ENCODE data around the gene GGT6.

Gene GGT6

DNA sequence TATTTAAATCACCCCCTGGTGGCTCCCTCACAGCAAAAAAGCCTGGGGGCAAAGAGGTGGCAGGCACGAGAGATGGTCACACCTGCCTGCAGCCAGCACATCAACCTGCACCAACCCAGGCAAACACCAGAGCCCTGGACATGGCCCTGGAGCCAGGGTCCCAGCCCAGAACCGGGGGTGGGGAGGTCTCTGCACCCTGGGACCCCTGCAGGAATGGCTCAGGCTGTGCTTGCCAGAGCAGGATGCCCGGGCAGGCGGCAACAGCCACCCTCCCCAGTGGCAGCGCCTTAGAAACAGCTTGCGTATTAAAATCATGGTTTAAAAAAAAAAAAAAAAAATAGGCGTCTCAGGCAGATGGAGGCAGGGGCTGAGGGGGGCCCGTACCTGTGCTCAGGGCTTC, 21.4 kb downstream of the GGT6 start:
- DNase-seq (ENCODE audit: low read depth): no peak

DNA sequence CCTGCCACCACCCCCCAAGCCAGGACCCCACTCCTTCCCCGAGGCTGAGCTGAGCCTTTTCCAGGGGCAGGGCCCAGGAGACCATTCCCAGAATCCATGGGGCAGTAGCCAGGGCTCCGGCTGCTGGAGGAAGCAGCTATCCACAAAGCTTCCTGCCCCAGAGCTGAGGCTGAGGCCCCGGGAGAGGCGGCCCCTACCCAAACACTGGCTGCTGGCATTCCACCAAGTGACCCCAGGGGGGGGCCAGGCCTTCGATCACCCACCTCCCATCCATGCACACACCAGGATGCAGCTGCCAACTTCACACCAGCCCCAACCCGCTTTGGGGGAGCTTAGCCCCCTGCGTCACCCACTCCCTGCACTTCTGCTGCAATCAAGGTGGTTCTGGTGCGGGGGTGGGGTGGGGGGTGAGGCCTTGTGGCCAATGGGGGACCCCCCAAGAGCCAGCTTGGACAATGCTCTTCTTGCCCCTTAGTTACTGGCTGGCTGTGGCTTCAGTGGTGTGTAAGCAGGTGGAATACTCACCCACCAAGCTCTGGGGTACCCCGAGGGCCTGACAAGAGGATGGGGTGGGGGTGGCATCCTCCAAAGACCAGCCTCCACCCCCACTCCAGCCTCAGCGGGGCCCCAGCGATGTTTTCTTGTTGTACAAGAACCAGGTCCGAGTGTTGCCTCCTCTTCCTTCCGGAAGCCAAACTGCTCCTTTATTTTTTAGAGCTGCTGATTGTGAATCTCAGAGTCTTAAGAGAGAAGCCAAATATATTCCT, 22.0 kb downstream of the GGT6 start:
- no peak for DNase-seq (ENCODE audit: low read depth)

DNA sequence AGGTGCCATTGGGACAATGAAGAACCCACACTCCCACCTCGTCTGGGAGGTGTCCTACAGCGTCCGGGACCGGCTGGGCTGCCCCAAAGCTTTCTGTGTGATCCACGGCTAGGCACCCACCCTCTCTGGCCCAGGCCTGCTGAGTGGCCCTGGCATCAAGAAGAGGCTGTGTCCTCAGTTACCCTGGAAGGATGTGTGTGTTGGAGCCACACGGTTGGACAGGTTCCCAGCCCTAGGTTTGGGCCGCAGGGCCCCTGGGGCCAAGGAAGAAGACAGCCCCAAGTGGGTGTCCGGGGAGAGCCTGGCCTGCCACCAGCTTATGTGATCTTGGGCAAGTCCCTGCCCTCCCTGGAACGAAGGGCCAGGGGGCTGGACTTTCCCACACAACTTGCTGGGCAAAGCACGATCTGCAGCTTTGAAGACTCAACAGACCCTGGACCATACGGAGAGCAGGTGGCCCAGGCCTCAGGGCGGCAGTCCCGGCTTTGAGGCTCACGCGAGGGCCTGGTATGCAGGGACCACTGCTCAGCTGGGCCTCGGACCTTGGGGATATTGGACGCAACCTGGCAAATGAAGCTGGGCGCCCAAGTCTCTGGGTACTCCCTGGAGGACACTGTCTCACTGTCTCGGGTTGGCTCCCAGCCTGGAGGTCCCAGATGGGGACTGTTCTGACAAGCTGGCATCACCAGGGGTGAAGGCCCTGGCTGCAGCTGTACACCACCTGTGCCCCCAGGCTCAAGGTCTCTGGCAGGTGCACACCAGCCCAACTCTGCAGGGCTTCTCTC, 22.7 kb downstream of the GGT6 start:
- DNase-seq (ENCODE audit: low read depth): no peak

DNA sequence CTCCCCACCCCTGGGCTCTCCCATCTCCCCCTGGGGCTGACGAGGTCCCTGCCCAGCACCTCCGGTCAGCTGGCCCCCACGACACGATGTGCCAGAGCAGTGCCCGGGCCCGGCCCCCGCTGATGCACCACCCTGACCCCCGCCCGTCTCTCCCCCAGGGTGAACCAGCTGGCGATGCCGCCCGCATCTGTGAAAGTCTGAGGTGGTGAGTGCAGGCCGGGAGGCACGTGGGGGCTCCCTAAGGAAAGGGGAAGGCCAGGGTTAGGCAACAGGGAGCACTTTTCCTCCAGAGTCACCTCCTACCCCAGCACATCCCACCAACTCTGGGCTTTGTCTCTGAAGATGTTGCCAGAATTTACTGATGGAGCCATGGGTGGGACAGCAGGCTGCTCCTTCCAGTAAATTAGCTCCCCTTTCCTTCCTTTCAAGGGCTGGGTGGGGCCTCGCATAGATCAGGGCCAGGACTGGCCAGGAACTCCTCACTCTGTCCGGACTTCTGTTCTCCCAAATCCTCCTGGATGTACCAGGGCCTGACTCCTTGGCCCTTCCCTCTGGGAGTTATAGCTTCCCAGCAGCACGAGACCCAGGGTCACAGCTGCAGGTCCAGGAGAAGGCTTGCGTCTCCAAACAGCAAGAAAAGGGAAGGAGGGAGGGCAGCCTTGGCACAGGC, 23.5 kb downstream of the GGT6 start:
- DNase-seq (ENCODE audit: low read depth): no peak

DNA sequence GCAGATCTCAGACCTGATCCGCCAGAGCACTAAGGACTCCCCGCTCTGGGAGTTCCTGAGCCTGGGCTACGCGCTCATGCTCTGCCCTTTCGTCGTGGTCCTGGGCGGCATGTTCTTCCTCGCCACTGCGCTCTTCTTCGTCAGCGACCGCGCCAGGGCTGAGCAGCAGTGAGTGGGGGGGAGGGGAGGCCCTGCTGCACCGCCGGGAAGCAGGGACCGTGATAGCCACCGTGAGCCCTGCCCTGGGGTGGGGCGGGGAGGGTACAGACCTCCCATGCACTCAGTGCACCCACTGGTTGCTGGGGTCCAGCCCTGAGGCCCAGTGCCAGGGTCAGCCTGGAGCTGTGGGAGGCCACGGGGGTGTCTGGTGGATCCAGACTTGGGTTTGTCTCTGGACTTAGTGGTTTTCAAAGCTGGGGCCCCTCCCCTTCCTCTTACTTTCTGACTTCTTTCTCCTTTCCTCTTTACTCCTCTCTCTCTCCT, 24.1 kb downstream of the GGT6 start:
- DNase-seq (ENCODE audit: low read depth): no peak

DNA sequence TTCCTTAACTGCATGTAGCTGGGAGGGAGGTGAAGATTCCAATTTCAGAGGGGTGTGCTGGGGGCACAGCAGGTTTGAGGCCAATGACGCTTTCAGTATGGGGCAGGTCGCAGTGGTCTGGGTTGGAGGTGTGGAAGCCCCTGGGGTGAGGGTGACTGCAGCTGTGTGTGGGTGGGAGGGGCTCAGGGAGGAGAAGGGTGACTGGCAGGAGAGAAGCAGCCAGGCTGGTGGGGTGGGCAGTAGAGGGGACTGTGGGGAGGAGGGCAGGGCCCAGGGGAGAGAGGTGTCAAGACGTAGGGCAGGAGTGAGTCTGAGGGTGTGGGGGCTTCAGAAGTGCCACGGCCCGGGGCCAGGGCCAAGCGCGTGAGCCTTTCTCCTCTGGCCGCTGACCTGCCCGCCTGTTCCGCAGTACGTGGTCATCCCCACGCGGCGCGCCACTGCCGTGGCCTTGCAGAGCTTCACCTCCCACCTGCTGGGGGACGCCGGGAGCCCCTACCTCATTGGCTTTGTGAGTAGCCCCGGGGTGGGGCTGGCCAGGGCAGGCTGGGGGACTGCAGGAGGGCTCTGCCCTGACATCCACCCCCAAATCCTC, 24.6 kb downstream of the GGT6 start:
- DNase-seq (ENCODE audit: low read depth): no peak

DNA sequence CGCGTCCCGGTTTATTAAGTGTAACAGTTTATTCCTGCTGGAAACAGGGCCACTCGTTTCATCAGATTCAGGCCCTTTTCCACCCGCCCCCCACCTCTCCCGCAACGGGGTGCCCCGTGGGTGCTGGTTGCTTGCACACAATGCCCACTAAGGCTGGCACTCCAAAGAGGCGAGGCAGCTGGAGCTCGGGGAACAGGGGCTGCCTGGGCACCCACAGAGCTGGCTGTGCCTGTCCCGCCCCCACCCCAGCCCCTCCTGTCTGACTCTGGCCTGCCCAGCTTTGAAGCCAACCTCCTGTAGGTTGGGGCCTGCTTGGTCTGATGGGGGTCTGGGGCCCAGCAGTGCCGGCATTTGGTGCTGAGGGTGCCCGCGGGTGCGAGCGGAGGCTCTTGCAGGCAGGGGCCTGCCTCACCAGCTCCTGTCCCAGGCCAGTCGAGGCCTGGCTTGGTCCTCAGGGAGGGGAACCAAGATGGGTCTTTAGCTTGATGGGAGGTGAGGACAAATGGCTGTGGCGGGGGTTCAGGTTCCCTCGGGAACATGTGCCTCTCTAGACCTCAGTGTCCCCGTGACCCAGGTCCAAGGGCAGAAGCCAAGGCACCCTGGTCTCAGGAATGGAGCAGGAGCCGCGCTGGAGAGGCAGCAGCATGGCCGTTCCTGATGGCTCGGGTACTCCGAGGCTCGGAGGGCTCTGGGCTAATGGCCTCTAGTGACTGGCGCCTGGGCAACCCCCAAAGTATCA, 25.3 kb downstream of the GGT6 start:
- no peak for DNase-seq (ENCODE audit: low read depth)

DNA sequence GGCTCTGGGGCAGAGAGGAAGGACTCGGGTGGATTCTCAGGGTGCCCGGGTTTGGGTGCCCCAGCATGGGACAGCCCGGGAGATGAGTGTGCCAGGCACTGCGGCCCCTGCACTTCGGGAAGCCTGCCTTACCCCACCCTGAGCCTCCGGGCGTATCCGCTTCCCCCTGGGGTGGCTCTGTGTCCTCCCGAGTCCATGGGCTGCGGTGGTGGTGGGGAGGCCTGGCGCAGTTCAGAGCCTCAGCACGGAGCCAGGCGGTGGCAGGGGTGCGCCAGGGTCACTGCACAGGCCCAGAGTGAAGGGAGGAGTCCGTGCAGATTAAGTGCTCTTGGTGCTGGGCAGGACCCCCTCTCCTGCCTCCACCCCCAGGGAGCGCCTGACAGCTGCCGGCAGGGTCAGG, 25.9 kb downstream of the GGT6 start:
- DNase-seq (ENCODE audit: low read depth): no peak

DNA sequence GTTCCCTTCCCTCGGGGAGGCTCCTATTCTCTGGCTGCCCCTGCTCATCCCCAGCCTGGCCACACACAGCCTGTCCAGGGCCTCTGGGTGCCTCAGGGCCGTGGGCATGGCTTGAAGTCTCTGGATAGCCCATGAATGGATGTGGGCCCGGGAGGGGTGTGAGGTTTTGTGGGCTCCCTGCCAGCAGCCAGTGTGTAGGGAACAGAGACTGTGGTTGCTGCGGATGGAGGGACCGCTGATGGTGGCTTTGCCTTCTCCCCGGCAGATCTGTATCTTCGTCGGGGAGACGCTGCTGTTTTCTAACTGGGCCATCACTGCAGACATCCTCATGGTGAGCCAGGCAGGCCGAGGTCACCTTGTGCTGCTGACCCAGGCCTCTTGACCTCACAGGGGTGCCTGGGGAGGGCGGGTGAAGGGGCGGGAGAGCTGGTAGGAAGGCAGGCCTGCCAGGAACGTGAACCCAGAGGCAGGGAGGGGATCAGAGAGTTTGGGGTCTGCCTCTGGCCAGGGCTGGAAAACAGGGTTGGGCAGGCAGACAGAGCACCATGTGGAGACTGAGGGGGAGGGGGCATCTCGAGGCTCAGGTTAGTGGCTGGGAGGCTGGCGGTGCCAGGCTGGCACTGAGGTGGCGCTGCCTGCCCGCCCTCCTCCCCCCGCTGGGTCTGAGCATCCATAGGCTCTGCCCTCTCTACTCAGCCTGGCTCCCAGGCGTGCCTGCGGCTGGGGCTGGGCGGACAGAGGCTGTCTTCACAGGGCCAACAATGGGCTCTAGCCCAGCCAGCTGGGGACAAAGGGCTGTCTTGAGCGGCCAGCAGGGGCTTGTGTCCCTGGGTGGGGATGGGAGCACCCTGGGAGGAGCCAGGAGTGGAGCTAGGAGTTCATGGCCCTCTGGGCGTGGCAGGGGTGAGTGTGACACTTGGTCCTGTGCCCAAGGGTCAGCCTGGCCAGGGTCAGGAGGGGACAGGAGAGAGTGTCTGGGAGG, 26.6 kb downstream of the GGT6 start:
- no peak for DNase-seq (ENCODE audit: low read depth)

DNA sequence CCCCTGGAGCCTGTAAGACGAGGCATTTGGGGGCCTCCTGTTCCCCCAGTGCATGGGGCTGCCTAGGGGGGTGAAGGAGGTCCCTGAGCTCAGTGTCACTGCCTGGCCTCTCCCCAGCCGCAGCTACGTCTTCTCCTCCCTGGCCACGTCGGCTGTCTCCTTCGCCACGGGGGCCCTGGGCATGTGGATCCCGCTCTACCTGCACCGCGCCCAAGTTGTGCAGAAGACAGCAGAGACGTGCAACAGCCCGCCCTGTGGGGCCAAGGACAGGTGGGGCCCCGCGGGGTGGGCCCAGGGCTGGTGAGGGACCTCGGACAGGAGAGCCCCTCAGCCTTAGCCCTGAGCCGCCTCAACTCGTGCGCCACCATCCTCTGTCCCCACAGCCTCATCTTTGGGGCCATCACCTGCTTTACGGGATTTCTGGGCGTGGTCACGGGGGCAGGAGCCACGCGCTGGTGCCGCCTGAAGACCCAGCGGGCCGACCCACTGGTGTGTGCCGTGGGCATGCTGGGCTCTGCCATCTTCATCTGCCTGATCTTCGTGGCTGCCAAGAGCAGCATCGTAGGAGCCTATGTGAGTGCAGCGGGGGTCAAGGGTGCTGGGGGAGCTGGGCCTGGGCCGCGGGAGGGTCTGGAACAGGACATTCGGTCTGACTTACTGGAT, 27.4 kb downstream of the GGT6 start:
- DNase-seq (ENCODE audit: low read depth): no peak

DNA sequence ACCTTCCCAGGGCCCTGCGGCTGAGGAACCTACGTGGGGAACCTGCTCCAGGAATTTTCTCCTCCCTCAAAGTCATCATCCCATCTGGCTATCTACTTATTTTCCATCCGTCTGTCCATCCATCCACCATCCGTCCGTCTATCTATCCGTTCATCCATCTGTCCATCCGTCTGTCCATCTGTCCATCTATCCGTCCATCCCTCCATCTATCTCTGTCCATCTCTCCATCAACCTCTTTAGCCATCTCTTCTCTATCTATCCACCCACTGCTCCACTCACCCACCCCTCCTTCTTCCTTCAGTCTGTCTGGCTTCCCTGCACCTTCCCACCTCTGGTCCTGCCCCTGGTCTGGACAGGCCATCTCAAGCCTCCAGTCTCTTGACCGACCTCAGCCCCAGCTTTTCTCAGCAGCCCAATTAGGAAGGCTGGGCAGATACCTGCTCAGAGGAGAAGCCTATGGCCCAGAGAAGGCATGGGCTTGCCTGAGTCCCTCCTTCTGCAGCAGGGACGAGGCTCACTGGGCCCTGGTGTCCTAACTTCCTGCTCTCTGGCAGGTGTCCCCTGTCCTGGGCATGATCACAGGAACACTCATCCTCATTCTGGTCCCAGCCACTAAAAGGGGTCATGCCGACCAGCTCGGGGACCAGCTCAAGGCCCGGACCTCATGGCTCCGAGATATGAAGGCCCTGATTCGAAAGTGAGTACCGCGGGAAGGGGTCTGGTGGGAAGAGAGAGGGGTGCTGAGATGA, 28.2 kb downstream of the GGT6 start:
- DNase-seq (ENCODE audit: low read depth): no peak

DNA sequence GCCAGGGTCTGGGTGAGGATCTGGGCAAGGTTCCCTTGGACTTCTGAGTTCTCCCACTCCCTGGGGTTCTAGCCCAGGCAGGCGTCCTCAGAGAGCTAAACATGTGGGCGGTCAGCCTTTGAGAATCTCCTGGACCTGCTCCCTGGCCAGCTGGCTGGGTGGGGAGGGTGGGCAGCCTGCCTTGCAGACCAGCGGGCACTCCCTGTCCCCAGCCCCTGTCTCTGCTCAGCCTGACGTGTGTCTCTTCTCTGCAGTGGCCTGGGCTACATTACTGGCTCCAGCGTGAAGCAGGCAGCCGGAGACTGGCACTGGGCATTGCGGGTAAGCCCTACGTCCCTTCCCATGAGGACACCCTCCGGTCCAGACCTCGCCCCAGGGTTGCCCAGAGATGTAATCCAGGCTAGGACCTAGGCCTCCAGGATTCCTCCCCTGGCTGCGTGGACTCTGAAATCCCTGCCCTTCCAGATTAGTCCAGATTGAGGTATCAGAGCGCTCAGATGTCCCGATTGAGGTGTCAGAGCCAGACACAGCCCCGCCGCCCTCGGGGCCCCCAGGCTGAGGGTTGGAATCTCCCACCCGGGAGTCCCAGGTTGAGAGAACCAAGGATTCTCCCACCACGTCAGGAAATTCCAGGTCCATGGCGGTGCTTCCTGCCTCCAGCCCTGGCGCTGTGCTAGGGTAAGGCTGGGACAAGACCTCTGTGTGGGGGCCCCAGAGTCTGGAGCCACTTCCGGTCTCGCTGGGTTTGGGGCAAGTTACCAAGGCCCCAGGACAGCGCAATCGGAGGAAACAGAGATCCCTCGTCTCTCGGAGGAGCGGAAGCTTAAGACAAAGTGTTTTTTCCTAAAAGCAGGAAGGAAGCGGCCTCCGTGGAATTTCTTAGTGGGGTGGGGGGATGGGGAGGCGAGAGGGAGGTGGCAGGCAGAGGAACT, 29.3 kb downstream of the GGT6 start:
- DNase-seq (ENCODE audit: low read depth): no peak

DNA sequence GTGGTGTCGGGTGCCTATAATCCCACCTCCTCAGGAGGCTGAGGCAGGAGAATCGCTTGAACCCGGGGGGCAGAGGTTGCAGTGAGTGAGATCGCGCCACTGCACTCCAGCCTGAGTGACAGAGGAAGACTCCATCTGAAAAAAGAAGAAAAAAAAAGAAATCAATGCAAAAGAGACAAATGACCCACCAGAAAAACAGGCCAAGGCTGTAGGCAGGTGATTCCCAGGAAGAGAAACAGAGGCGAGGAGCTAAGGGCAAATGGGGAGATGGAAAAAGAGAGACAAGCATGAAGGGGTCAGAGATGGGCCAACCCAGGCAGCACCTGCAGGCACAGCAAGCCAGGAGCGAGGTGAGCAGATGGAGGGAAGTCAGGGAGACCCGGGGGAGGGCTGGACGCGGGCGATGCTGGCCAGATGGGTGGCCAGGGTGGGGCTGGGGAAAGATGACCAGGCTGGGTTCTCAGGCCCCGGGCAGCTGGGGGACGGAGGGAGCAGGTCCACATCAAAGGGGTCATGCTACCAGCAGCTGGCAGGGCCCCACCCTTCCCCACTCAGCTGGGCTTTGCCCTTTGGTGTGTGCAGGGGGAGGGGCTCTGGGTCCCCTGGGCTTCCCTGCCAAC, 30.7 kb downstream of the GGT6 start:
- DNase-seq (ENCODE audit: low read depth): no peak

DNA sequence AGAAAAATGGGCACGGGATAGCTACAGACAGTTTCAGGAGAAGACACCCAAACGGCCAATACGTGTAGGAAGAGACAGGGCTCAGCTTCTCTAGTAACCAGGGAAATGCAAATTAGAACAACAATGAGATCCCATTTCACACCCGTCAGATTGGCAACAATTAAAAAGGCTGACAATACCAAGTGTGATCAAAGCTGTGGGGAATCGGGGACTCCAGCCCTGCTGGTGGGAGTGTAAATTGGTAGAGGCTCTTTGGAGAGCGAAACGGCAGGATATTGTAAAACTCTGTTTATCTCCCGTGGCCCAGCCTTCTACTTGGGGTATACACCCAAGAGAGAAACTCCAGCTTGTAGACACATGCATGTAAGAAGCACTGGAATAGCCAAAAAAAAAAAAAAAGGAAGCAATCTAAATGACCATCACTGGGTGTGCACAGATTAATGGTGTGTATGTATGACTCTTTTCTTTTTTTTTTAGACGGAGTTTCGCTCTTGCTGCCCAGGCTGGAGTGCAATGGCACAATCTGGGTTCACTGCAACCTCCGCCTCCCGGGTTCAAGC, 32.7 kb downstream of the GGT6 start:
- no peak for DNase-seq (ENCODE audit: low read depth)

DNA sequence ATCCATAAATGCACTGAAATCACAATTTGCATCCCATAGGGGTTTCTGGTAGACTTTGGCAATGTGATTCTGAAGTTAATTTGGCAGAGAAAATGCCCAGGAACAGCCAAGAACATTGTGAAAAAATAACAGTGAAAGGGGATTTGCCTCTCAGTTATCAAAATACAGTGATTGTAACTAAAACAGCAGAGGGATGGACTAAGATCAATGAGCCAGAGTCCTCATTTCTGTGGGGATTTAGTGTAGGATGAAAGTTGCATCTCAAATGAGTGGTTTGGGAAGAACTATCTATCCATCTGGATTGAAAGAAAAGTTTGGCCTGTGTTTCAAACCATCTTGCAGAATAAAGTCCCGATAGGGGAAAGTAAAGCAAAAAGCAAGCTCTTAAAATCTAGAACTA, 33.2 kb downstream of the GGT6 start:
- DNase-seq (ENCODE audit: low read depth): no peak

DNA sequence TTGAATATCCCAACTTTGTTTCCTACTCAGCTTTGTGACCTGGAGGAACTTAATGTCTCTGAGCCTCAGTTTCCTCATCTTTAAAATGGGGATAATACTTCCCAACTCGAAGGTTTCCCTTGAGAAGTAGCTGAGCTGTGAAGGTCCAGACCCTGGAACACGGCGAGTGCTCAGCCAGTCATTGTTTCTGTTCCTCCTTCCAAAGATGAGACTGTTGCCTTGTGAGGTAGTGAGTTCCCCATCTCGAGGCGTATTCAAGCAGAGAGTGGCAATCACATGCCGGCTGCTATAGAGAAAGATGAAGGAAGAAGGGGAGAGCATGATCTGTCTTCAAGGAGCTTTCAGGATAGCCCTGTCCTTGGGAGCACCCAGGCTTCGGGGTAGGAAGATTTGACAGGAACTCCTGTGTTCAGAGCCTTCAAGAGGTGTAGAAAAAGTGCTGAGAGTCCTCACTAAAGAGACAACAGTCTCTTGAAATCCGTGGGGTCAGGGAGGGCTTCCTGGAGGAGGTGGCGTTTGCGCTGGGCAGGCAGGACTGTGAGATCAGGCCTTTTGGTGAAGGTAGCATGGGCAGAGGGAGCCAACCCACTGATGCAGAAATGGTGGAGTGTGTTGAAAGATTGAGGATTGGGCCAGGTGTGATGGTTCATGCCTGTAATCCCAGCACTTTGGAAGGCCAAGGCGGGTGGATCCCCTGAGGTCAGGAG, 34.5 kb downstream of the GGT6 start:
- no peak for DNase-seq (ENCODE audit: low read depth)

DNA sequence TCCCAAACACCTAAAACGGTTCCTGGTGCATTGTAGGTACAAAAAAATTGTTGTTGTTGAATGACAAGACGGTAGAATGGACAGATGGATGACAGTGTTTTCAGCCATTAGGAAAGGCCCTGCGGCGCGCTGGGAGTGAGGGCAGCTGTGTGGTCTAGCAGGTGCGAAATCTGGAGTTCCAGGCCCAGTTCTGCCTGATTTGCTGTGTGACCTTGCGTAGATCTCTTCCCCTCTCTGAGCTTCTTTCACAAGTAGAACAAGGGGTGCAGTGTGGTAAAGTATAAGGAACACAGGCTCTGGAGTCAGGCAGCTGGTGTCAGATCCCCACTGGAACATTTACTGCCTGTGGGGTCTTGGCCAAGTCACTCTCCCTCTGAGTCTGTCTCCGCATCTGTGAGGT, 36.4 kb downstream of the GGT6 start:
- DNase-seq (ENCODE audit: low read depth): no peak
